ENCODE results near the gene BACH2. TPM values are rescaled to one million over a fixed set of nuclear protein-coding genes. Genes with fewer than 3 reads are reported as not detected.
"Not testable (repeated sequence)": the region's sequence is repeated elsewhere in the genome, so short reads cannot be mapped to it uniquely, and the experiment has no call there.

The BACH2 gene
- total RNA-seq, result 11.9 TPM

DNA sequence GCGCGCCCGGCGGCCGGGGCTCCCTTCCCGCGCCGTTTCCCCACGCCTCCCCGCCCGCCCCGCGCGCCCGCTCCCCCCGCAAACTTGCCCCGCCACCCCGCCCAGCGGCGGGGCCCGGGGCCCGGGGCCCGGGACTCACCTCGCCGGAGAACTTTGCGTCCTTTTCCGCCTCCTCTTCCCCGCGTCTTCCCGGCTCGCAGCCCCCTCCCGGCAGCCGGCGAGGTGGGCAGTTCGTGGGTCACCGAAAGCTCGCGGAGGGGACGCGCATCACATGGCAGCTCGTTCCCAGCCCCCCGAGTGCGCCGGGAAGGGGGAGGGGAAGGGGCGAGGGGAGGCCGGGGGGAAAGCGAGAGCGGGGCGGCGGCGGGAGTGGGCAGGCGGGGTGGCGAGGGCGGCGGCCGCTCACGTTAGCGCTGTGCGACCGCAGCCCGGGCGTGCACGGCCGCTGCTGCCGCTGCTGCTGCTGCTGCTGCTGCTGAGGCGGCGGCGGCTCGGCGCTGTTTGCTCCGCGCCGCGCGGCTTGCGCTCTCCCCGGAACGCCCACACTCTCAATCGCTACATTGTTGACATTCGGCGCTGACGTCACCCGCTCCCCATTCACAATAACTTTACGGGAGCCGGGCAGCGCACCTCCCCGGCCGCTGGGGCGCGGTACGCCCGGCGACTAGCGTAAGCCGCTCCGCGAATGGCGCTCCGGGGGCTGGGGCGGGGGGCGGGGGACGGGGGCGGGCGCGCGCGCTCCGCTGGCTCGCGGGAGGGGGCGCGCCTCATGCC lies at the start of gene BACH2:
BACH2 (minus strand) TSS at position 503 of the 774 bp plus-strand sequence. CDS start 287,999 bp downstream, outside the sequence.
- peak; percentile 91 for DNase-seq

GRCh38 chr6:90343576-90343975 lies 46.9 kb upstream of the BACH2 start:
- no peak for DNase-seq

- no peak for DNase-seq
These were observed 41.8 kb upstream of the BACH2 start for GRCh38 chr6:90338409-90338808.

DNA sequence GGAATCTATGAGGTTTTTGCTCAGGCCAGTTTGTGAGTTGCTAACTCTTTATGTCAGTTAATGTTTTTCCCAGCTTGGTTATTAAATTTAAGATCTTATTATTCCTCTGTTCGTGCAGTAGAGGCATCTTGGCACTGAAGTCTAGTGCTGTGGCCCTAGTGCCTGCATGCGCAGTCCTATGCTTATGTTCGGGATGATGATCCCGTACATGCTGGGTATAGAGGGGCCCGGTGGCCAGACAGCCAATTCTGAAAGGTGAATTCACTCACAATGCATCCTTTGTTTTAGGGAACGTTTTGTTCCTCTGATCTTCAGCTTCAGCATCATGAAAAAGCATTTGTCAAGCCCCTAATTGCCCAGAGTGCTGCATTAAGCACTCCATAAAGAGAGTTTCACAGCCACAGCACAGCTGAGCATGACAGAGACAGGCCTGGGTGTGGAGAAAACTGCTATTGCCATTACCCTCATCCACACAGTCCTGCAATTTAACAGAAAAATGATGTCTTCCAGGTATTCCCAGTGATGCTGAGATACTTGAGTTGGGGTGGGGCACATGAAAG lies 39.8 kb upstream of the BACH2 start:
- DNase-seq, result no peak

DNA sequence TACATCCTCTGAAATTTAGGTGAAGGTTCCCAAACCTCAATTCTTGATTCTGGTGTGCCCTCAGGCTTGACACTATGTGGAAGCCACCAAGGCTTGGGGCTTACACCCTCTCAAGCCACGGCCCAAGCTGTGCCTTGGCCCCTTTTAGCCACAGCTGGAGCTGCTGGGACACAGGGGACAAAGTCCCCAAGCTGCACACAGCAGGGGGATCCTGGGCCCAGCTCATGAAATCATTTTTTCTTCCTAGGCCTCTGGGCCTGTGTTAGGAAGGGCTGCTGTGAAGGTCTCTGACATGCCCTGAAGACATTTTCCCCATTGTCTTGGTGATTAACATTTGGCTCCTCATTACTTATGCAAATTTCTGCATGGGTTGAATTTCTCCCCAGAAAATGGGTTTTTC lies 37.3 kb upstream of the BACH2 start:
- DNase-seq, result no peak

DNA sequence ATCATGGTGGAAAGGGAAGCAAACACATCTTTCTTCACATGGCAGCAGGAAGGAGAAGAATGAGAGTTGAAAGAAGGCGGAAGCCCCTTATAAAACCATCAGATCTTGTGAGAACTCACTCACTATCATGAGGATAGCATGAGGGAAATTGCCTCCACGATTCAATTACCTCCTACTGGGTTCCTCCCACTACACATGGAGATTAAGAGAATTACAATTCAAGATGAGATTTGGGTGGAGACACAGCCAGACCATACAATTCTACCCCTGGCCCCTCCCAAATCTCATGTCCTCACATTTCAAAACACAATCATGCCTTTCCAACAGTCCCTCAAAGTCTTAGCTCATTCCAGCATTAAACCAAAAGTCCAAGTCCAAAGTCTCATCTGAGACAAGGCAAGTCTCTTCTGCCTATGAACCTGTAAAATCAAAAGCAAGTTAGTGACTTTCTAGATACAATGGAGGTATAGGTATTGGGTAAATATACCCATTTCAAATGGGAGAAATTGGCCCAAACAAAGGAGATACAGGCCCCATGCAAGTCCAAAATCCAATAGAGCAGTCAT lies 36.4 kb upstream of the BACH2 start:
- DNase-seq, result not testable (repeated sequence)

GRCh38 chr6:90329386-90330077 lies 32.9 kb upstream of the BACH2 start:
- DNase-seq, result no peak

DNA sequence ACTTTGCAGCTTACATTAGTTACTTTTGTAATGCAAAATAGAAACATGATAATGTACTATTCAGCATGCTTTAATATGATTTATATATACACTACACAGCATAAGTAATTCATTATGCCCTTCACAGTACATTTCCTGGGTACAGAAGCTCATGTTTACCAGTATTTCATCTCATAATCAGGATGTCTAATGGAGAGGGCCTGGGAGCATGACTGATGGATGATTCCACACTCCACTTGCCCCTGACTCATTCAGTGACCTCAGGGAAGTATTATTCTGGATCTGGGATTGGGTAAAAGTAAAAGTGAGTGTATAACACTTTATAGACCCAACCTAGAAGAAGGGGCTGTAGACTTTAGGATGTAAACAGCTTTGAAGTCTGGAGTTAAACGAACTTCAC lies 31.4 kb upstream of the BACH2 start:
- DNase-seq, result no peak

GRCh38 chr6:90326404-90327057 lies 29.9 kb upstream of the BACH2 start:
- DNase-seq, result no peak

DNA sequence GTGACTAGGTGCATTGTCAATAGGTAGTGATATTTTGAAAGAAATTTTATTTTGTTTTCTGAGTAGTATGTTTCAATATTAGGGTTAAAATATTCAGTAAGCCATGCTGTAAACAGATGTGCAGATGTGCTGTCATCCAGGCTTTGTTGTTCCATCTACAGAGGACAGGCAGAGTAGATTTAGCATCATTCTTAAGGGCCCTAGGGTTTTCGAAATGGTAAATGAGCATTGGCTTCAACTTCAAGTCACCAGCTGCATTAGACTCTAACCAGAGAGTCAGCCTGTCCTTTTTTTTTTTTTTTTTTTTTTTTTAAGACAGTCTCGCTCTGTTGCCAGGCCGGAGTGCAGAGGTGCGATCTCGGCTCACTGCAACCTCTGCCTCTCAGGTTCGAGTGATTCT lies 27.1 kb upstream of the BACH2 start:
- DNase-seq, result no peak

DNA sequence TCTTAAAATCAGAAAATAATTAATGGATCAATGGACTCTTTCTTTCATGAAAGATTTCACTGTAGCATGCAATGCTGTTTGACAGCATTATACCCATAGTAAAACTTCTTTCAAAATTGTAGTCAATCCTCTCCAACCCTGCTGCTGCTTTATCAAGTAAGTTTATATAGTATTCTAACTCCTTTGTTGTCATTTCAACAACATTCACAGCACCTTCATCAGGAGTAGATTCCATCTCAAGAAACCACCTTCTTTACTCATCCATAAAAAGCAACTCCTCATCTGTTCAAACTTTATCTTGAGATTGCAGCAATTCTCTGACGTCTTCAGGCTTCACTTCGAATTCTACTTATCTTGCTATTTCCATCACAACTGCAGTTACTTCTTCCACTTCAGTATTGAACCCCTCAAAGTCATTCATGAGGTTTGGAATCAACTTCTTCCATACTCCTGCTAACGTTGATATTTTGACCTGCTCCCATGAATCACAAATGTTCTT lies 26.4 kb upstream of the BACH2 start:
- no peak for DNase-seq

- DNase-seq, result no peak
These were observed 23.5 kb upstream of the BACH2 start for GRCh38 chr6:90319979-90320685.

- no peak for DNase-seq
These were observed 22.4 kb upstream of the BACH2 start for GRCh38 chr6:90319044-90319443.

DNA sequence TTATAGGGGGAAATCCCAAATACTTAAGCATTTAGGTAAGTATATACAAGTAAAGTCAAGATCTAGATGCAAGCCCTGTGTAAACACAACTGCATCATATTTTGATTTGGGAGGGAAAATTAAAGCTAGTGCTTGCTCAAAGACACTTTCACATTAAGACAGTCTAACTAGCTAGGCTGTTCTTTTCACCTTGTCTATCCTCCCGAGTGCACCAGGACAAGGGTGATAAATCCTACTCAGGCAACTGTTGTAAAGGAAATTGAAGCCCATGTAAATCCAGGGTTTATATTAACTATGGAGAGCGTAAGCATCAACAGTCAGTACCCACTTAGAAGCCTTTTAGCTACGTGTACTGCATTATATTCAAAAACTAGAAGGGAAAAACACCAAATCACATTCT lies 19.3 kb upstream of the BACH2 start:
- no peak for DNase-seq

DNA sequence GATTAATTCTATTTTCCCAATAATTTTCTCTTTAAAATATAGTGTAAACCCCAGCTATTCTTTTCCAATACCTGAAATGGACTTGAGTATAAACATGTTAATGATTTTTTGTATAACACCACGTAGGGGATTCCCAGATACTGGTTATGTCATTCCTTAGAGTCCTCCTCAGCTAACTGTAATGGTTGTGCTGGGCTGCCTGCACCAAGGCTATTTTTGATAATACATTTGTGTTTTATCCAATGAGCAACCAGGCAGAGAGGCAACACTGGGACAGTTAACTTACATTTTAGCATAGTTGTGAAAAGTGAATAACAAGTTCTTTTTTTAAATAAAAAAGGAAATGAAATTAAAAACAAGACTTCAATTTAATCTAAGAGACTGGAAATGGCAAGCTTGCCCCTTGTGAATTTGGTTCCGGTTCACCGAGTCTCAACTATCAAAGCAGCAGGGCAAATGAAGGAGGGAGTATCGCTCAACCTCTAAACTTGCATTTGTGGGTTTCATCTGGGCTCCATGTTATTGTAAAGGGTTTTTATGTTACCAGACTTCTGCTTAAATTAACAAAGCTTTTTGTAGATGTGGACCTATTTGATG lies 18.8 kb upstream of the BACH2 start:
- no peak for DNase-seq

DNA sequence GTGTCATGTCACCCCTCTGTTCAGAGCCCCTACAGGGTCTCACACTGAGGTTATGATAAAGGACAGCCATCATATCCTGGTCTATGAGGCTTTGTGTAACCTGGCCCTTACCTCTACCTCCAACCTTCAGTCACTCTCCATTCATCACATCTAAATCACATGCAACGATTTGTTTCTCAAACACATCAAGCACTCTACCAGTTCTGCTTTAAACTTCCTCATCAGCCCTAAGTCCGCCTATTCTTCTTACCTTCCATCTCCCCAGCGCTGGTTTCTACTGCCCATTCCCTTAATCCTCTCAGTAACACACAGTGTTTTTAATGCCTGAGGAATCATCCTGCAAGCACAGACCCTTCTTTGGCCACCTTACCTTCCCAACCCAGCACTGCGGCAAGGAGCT lies 17.9 kb upstream of the BACH2 start:
- DNase-seq, result no peak

DNA sequence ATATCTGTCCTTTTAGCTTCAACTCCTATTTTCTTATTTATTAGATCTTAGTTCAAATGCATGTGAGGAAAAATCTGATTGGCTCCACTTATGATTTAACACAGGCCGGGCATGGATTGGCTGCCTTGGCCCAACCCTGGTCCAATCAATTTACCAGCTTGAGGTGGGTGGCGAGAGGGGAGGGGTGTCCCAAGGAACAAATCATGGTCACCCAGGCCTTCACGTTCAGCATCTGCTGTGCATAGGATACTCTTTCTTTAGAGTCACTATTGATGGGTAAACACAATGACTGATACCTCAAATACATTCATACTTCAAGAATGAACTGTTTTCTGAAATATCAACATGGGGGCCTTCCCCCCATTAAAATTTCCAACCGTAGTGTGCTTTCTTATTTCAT lies 14.9 kb upstream of the BACH2 start:
- no peak for DNase-seq

DNA sequence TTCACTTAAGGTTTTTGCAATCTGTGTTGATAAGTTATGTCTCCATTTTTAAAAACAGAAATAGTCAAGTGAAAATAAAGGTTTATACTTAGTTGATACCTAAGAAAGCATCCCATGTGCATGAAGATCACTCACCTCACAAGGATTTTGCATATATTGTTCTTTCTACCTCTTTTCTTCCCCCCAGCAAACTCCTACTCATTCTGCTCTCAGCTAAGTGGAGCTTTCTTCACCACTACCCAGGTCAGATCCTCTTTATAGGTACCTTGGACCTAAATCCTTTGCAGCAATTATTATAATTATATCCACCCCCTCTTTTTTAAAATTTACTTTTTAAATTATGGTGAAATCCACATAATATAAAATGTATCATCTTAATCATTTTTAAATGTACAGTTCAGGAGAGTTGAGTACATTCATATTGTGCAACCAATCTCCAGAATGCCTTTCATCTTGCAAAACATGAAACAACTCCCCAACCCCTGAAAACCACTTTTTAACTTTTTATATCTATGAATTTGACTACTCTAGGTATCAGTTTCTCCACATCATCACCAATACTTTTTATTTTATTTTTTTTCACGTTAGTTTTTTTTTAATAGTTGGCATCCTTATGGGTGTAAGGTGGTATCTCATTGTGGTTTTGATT lies 9.3 kb upstream of the BACH2 start:
- DNase-seq, result no peak

DNA sequence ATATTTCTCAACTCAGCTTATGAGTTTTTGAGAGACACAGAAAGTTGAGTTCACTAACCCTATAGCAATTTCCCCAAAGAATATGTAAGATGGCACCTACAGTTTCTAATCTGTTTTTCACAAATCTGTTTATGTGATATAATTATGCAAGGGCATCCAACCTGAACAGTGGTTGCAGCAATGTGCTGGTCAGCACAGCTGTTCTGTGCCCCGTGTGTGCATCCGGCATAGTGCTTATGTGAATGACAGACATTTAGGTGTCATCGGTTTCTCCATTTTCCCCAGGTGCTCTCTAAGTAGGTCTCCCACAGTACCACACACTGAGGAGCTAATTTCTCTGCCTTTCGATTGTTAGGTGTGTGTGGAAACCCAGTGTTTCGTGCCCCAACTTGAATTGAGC lies 7.7 kb upstream of the BACH2 start:
- DNase-seq, result no peak

DNA sequence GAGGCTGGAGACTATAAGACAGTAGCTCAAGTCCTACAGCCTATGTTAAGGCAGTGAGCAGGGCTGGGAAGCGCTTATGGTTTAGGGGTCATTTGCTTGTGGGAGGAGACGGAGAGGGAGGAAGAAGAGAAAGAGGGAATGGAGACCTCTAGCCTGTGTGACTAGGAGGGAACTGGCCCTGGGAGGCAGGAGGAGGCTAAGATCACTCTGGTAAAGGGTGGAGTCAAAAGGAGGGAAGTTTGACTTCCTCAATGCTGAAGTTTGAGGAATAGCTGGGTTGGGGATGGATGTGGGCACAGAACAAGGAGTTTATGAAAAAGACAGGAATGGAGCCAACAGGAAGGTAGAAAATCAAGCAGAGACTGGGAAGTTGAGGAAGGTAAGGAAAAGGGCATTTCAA lies 6.4 kb upstream of the BACH2 start:
- no peak for DNase-seq

DNA sequence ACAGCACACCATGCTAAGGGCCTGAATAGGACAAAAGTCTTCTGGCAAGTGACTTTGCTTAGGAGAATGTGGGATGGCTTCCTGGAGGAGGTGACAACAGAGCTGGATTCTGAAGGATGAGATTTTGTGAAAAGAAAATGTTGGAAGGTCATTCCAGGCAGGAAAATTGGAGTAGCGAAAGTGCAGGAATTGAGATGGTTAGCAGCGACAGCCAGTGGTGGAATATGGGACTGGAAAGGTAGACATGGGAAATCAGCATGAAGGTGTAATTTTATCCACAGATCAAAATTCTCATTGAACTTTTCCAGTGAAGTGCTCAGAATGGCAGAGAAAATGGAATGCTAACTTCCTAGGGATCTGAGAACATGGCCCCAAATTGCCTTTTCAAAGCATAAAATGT lies 5.7 kb upstream of the BACH2 start:
- no peak for DNase-seq
